Measurements from ENCODE around the gene ANKS4B. TPM values are rescaled to one million over a fixed set of nuclear protein-coding genes. Genes with fewer than 3 reads are reported as not detected.
"Not testable (repeated sequence)": the region's sequence is repeated elsewhere in the genome, so short reads cannot be mapped to it uniquely, and the experiment has no call there.

Gene ANKS4B
- total and polyA plus RNA-seq, 9 donors: 0.04 to 1.6 (median 0.05) TPM; not detected in 3

DNA sequence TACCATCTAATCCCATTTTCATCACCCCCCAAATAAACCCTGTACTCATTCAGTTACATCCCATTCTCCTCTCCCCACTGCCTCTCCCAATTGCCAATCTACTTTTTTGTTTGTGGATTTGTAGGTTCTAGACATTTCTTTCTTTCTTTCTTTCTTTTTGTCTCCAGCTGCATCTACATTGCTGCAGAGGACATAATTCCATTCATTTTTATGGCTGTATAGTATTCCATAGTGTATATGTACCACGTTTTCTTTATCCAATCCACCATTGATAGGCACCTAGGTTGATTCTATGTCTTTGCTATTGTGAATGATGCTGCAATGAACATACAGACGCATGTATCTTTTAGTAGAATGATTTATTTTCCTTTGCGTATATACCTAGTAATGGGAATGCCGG, 50.9 kb downstream of the ANKS4B start:
- Histone ChIP-seq H3K36me3 (ENCODE audit: control insufficient read depth, insufficient read depth, low read length) (no peaks in the 10 kb centered on the region), H3K27ac (ENCODE audit: low read length) (no peak overlapping the region), H3K4me3 (ENCODE audit: low read length) (no peak overlapping the region), H3K9me3 (replicated peaks; ENCODE audit: control insufficient read depth, low read depth, low read length) (no peaks in the 10 kb centered on the region), H3K4me1 (ENCODE audit: control insufficient read depth, insufficient read depth, low read length) (no peaks in the 10 kb centered on the region), H3K27me3 (ENCODE audit: control insufficient read depth, insufficient read depth, low read length) (peaks cover 29% of the 10 kb centered on the region)
- DNase-seq: no peak
- WGBS (ENCODE audit: insufficient coverage): no CpG with 5 or more reads among the region's 4 CpGs

DNA sequence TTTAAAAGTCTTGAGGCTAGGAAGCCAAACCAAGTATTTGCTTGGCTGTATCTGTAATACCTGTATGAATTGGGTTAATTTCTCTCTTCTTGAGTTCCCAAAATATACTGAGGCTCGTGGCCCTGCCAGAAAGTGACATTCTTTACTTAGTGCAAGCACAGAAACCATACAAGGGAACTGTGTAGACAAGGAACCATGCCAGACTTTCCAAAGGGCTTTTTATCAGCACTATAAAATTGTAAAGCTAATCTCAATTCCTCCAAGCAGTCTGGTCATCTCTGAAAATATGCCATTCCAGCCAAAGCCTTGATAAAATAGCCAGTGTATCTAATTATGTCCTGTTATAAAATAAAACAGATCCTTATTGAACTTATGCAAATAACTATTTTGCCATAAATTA, 51.8 kb downstream of the ANKS4B start:
- 20% methylated on average over 1 of the region's 1 CpG for WGBS (ENCODE audit: insufficient coverage)
- Histone ChIP-seq H3K27ac (ENCODE audit: low read length) (no peak overlapping the region), H3K4me3 (ENCODE audit: low read length) (no peak overlapping the region), H3K9me3 (replicated peaks; ENCODE audit: control insufficient read depth, low read depth, low read length) (peaks cover 3% of the 10 kb centered on the region), H3K36me3 (ENCODE audit: control insufficient read depth, insufficient read depth, low read length) (no peaks in the 10 kb centered on the region), H3K4me1 (ENCODE audit: control insufficient read depth, insufficient read depth, low read length) (no peaks in the 10 kb centered on the region), H3K27me3 (ENCODE audit: control insufficient read depth, insufficient read depth, low read length) (peaks cover 28% of the 10 kb centered on the region)
- DNase-seq: no peak

- DNase-seq; H3K9me3 ChIP-seq (replicated peaks; ENCODE audit: control insufficient read depth, low read depth, low read length); H3K27ac ChIP-seq (ENCODE audit: low read length); H3K36me3 ChIP-seq (ENCODE audit: control insufficient read depth, insufficient read depth, low read length); H3K27me3 ChIP-seq (ENCODE audit: control insufficient read depth, insufficient read depth, low read length); H3K4me1 ChIP-seq (ENCODE audit: control insufficient read depth, insufficient read depth, low read length); H3K4me3 ChIP-seq (ENCODE audit: low read length): not testable (repeated sequence)
- WGBS (ENCODE audit: insufficient coverage): 100% methylated on average over 1 of the region's 3 CpGs
Measured at GRCh38 chr16:21289789-21290188, 56.3 kb downstream of the ANKS4B start.

DNA sequence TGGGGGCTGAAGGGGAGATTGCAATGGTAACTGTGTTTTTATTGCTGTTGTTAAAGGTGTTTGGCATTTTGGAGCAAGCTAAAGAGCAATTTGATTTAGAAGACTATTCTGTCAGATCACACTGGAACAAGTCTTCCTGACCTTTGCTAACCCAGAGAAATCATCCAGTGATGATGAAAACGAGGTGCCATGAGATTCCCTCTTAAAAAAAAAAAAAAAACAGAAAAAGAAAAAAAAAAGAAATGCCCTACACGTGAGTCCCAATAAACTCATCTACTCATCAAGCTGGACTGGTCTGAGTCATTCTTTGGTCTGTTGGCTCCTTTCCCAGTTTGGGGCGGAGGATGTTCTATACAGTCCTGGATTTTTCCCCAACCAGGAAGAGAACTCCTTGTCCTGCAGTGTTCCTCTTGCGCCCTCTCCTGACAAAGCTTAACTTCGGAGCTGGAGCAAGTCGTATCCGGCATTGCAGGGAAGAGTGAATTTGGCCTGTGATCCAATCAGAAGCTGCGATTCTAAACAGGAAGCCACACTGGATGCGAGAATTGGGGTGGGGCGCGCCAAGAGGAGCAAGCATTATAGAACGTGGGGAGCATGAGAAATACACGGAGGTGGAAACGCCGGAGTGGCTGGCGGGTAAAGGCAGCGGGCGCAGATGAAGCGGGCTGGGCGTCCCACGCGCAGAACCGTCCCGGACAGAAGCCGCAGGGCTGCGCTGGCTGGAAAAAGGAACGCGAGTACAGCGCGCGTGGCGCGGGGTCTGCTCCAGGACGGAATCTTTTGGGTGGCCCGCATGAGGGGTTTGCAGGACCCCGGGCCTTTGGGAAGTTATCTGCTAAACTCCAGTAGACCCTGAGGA, 67.0 kb downstream of the ANKS4B start:
- H3K27ac ChIP-seq (ENCODE audit: low read length): peak overlapping the region; percentile 35
- H3K36me3 ChIP-seq (ENCODE audit: control insufficient read depth, insufficient read depth, low read length): no peaks in the 10 kb centered on the region
- WGBS (ENCODE audit: insufficient coverage): under 1% methylated on average over 35 of the region's 36 CpGs
- H3K9me3 ChIP-seq (replicated peaks; ENCODE audit: control insufficient read depth, low read depth, low read length): no peaks in the 10 kb centered on the region
- peak; percentile 100 for DNase-seq
- peaks cover 21% of the 10 kb centered on the region for H3K27me3 ChIP-seq (ENCODE audit: control insufficient read depth, insufficient read depth, low read length)
- peak overlapping the region; percentile 53 for H3K4me3 ChIP-seq (ENCODE audit: low read length)
- H3K4me1 ChIP-seq (ENCODE audit: control insufficient read depth, insufficient read depth, low read length): peaks cover 9% of the 10 kb centered on the region

GRCh38 chr16:21301168-21301894, 67.8 kb downstream of the ANKS4B start:
- WGBS (ENCODE audit: insufficient coverage): under 1% methylated on average over 49 of the region's 60 CpGs
- no peaks in the 10 kb centered on the region for H3K9me3 ChIP-seq (replicated peaks; ENCODE audit: control insufficient read depth, low read depth, low read length)
- H3K36me3 ChIP-seq (ENCODE audit: control insufficient read depth, insufficient read depth, low read length): no peaks in the 10 kb centered on the region
- H3K4me1 ChIP-seq (ENCODE audit: control insufficient read depth, insufficient read depth, low read length): peaks cover 9% of the 10 kb centered on the region
- peak; percentile 53 for DNase-seq
- peaks cover 21% of the 10 kb centered on the region for H3K27me3 ChIP-seq (ENCODE audit: control insufficient read depth, insufficient read depth, low read length)
- H3K4me3 ChIP-seq (ENCODE audit: low read length): peak overlapping the region; percentile 53
- H3K27ac ChIP-seq (ENCODE audit: low read length): peak overlapping the region; percentile 35

- Histone ChIP-seq H3K27ac (ENCODE audit: low read length) (no peak overlapping the region), H3K9me3 (replicated peaks; ENCODE audit: control insufficient read depth, low read depth, low read length) (no peaks in the 10 kb centered on the region), H3K27me3 (ENCODE audit: control insufficient read depth, insufficient read depth, low read length) (peaks cover 21% of the 10 kb centered on the region), H3K36me3 (ENCODE audit: control insufficient read depth, insufficient read depth, low read length) (no peaks in the 10 kb centered on the region), H3K4me1 (ENCODE audit: control insufficient read depth, insufficient read depth, low read length) (peaks cover 9% of the 10 kb centered on the region), H3K4me3 (ENCODE audit: low read length) (peak overlapping the region; percentile 53)
- no peak for DNase-seq
- 1% methylated on average over 9 of the region's 17 CpGs for WGBS (ENCODE audit: insufficient coverage)
Measured at GRCh38 chr16:21301895-21302291, 68.4 kb downstream of the ANKS4B start.

DNA sequence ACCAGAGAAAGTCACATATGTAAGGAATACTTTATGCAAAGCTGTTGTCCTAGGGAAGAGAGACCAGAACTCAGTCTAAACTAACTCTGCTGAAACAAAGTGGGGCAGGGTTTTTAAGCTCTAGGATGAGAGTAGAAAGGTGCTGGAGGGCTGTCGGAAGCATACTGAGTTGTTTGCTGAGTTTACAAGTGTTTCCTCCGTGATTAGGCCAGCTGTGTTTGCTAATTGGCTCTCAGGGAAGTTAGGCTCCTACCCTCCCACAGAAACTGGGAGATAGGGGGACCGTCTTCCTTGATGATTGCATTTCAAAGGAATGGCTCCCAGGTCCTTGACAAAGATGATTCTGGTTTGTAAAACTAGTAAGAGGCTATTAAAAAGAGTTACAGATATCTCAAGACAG, 69.0 kb downstream of the ANKS4B start:
- Histone ChIP-seq H3K4me1 (ENCODE audit: control insufficient read depth, insufficient read depth, low read length) (peaks cover 9% of the 10 kb centered on the region), H3K36me3 (ENCODE audit: control insufficient read depth, insufficient read depth, low read length) (no peaks in the 10 kb centered on the region), H3K9me3 (replicated peaks; ENCODE audit: control insufficient read depth, low read depth, low read length) (no peaks in the 10 kb centered on the region), H3K4me3 (ENCODE audit: low read length) (no peak overlapping the region), H3K27ac (ENCODE audit: low read length) (no peak overlapping the region), H3K27me3 (ENCODE audit: control insufficient read depth, insufficient read depth, low read length) (peaks cover 21% of the 10 kb centered on the region)
- no peak for DNase-seq
- WGBS (ENCODE audit: insufficient coverage): no CpG with 5 or more reads among the region's 3 CpGs

GRCh38 chr16:21302898-21303528, 69.5 kb downstream of the ANKS4B start:
- WGBS (ENCODE audit: insufficient coverage): 28% methylated on average over 2 of the region's 4 CpGs
- no peaks in the 10 kb centered on the region for H3K9me3 ChIP-seq (replicated peaks; ENCODE audit: control insufficient read depth, low read depth, low read length)
- H3K4me3 ChIP-seq (ENCODE audit: low read length): no peak overlapping the region
- H3K36me3 ChIP-seq (ENCODE audit: control insufficient read depth, insufficient read depth, low read length): no peaks in the 10 kb centered on the region
- DNase-seq: no peak
- peaks cover 9% of the 10 kb centered on the region for H3K4me1 ChIP-seq (ENCODE audit: control insufficient read depth, insufficient read depth, low read length)
- H3K27ac ChIP-seq (ENCODE audit: low read length): no peak overlapping the region
- peaks cover 21% of the 10 kb centered on the region for H3K27me3 ChIP-seq (ENCODE audit: control insufficient read depth, insufficient read depth, low read length)
